GM18519 (cell line): Measurements from ENCODE around the gene CUX1.
"Not testable (repeated sequence)": the region's sequence is repeated elsewhere in the genome, so short reads cannot be mapped to it uniquely, and the experiment has no call there.

Experiments used
- ATAC-seq: cut with Tn5 transposase; IDR thresholded peaks from one replicate; pipeline ENCODE4 v1.9.1; 2021; ENCODE audit warnings: mild to moderate bottlenecking, moderate library complexity; ENCODE audit not compliant: unreplicated experiment, low FRiP score

CUX1 gene

DNA sequence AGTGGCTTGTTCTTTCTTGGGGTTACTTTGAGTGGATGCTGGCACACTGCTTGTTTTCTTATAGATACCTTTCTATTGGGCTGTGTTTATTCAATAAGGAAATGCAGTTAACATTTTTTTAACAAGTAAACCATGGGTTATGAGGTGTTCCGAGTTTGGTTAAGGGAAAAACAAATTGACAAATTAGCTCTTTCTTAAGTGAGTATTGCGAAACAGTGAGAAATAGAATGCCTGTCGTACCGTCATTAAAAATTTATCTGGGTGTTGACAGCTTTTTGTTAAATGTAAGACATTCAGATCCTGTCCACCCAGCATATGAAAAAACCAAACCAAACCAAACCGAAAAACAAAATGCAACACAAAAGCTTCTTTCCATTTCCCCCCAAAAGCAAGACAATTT lies 6.2 kb downstream of the CUX1 start:
- no peak for ATAC-seq

DNA sequence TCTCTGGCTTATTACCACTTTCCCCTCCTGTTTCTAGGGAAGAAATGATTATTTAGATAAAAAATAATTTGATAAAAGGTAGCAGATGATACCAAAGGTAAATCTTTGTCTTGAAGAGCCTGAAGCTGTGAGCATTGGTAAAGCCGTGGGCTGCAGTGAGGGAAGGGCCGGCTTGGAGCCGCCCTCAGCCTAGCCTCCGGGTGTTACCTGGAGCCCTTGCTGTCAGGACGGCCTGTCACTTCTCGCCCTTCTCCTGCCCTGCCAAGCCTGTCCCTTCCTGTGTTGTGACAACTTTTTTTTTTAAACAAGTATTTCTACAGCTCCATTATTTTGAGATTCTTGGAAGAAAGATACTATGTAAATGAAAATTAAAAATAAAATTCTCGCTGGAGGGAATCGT lies 7.0 kb downstream of the CUX1 start:
- no peak for ATAC-seq

DNA sequence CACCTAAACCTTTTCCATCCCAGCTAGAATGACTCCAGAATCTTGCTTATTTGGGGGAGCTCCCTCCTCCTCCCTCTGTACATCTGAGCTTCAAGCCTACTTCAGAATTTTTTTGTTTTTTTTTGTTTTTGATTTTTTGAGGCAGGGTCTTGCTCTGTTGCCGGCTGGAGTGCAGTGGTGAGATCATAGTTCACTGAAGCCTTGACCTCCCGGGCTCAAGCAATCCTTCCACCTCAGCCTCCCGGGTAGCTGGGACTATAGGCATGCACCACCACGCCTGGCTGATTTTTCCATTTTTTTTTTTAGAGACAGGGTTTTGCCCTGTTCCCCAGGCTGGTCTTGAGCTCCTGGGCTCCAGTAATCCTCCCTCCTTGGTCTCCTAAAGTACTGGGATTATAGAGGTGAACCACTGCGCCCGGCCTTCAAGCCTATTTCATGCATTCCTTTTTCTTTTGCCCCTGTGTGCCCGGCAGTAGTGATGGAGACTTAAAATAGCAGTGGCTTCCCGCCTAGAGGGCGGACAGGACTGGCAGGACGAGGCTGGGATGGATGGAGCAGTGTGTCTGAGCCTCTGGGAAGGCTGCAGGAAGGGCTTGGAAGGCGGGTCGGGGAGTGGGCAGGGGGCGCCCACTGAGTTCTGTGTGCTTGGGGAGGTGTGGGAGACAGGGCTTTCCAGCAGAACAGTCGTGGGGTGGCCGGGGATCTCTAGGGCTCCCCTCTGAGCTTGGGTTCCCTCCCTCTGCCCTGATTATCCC lies 8.8 kb downstream of the CUX1 start:
- no peak for ATAC-seq

DNA sequence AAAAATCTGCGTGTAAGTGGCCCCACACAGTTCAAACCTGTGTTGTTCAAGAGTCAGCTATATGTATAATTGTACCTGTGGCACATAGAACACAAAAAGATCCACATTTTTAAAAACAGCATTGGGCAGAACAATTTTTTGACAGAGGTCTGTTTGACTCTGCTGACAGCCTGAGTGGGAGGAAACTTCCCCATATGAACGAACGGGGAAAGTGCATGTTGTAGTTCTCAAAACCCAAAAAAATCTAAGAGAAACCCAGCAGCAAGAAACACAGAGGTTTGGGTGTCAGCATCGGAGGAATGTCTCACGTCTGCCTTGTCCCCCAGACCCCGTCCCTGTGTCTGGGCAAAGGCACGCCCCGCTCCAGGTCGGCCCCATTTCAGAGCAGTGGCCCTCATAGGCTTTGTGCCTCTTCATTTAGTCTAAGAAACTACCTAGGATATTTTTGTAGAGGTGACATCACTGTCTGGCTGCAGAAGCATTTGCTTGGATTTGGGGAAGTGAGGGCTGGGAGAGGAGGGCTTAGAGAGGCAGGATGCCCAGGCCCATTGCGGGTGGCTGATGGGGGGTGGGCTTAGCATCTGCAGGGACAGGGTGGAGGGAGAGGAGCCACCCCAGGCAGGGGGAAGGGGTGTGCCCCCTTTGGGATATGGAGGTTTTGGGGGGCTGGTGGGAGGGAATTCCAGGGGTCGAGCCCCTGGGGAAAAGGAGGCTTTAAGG lies 11.0 kb downstream of the CUX1 start:
- ATAC-seq, result no peak

DNA sequence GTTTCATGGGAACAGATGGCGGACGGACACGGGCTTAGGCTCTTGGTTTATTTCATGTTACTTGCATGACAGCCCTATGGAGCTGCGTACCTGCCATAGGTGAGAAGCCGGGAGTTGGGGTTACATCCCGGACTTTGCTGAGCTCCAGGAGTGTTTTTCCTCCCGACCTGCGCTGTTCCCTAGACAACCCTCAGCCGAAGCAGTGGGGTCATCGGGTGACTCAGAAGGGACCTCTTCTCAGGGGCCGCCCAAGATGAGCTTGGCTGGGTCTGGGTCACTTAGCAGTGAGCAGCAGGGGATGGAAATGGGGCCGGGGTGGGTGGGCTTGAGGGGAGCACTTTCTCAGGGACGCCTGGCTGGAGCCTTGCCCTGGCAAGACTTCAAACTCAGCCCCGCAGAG lies 11.9 kb downstream of the CUX1 start:
- no peak for ATAC-seq

DNA sequence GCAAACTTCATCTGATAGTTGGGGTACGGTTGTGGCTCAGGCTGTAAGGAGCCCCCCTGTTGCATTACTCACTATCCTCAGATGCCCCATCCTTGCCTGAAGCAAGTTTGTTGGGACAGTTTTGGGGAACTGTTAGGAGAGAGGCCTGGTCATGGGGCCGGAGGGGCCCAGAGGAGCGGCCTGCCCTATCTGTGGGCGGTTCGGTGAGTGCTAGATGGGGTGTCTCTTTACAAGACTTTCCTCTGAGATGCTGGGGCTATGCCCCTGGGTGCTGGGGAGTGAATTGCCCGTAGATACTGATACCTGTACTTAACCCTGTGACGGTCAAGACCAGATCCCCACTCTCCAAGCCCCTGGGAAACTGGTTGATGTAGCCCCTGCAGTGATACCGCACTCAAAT lies 12.4 kb downstream of the CUX1 start:
- ATAC-seq, result no peak

DNA sequence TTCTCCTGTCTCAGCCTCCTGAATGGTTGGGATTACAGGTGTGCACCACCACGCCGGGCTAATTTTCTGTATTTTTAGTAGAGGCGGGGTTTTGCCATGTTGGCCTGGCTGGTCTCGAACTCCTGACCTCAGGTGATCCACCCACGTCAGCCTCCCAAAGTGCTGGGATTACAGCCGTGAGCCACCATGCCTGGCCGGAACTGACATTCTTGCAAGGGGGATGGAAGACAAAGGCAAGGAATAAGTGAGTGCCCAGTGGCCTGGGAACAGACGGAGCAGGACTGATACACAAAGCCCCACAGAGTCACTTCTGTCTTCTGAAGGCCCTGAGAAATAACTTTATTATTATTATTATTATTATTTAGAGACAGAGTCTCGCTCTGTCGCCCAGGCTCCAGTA lies 14.0 kb downstream of the CUX1 start:
- not testable (repeated sequence) for ATAC-seq

DNA sequence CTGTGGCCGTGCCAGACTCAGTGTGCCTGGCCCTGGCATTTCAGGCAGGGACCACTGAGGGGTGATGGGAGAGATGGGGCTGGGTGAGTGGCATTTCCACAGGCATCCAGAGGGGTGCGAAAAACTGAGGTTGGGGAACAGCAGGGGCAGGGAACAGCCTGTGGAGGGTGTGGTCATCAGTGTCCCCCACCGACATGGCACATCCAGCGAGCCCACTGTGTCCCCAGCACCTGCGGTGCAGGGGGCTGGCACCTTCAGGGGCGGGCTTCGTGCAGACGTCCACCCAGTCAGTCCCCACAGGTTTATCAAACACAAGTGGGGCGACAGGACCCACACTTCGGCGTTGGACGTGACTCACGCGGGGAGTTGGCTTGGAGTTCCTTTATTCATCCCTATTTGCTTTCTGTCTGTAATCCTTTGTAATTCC lies 14.8 kb downstream of the CUX1 start:
- no peak for ATAC-seq

DNA sequence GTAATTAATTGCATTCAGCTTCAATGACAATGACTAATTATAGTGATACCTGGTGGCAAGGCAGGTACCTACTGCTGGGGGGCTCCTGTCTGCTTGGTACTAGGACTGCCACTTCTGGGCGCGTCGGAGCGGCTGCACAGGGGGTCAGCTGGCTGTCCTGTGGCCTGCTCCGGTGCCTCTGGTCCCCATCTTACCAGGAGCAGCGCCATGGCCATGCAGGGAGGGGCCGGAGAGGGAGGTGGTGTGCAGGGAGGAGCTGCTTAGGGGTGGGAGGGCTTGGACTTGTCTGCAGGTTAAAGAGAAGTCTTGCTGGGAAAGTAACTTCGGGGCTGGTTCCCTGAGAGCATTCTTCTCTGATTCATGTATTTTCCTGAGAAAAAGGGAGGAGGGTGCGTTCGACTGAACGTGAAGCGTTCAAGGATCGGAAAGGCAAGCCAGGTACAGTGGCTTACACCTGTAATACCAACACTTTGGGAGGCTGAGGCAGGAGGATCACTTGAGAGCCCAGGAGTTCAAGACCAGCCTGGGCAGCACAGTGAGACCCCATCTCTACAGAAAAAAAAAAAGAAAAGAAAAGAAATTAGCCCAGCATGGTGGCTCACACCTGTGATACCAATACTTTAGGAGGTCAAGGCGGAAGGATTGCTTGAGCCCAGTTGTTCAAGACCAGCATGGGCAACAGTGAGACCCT lies 15.4 kb downstream of the CUX1 start:
- no peak for ATAC-seq

DNA sequence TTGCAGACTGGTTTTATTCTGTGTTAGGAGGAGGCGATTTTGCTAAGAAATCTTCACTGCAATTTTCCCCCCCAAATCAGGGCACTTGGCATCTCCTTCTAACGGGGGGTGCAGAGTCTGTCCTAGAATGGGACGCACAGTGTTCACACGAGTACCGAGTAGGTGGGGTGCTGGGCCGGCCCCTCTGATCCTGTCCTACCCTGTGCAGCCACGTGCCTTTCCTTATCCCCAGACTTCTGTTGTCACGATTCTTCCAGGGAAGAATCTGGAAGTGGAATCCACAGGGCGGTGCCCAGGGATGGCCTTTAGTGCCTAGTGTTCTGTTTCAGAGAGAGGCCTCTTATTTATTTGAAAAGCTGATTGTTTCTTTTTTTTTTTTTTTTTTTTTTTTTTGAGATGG lies 16.4 kb downstream of the CUX1 start:
- no peak for ATAC-seq

DNA sequence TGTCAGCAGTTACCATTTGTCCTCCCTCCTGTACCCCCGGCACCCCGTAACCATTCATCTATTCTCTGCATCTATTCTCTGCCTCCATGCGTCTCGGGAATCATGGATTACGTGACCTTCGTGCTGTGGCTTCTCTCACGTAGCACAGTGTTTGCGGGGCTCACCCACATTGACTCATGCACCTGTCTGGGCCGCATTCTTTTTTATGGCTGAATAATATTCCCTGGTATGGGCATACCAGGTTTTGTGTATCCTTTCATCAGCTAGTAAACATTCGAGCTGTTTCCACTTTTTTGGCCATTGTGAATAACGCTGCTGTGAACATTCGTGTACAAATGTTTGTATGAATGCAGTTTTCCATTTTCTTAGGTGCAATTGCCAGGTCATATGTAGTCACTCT lies 17.7 kb downstream of the CUX1 start:
- no peak for ATAC-seq

DNA sequence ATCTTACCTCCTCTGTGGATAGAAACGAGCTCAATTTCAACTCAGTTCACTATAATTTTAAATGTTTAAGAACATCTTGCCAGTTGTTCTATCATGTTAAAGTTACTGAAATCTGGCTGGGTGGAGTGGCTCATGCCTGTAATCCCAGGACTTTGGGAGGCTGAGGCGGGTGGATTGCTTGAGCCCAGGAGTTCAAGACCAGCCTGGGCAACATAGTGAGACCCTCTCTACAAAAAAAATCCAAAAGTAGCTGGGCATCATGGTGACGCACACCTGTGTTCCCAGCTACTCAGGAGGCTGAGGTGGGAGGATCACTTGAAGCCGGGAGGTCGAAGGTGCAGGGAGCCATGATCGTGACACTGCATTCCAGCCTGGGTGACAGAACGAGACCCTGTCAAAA lies 20.0 kb downstream of the CUX1 start:
- ATAC-seq, result not testable (repeated sequence)

DNA sequence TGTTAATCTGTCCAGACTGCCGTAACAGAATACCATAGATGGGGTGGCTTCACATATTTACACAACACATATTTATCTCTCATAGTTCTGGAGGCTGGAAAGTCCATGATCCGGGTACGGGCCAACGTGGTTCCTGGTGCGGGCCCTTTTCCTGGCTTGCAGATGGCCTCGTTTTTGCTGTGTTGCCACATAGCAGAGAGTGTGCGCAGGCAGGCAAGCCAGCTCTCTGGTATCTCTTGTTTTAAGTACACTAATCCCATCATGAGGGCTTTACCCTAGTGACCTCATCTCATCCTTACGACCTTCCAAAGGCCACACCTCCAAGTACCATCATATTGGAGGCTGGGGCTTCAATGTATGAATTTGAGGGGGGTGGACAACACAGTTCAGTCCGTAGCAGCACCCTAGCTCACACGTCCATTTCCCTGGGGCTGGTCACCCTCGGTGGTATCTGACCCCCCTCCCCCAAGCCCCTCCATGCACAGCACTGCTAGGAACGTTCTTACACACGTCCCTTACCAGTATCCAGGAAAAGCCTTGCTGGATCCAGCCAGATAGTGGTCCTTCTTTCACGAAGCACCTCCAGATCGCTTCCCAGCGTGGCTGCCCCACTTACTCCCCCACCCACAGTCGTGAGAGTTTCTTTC lies 21.5 kb downstream of the CUX1 start:
- ATAC-seq, result no peak

DNA sequence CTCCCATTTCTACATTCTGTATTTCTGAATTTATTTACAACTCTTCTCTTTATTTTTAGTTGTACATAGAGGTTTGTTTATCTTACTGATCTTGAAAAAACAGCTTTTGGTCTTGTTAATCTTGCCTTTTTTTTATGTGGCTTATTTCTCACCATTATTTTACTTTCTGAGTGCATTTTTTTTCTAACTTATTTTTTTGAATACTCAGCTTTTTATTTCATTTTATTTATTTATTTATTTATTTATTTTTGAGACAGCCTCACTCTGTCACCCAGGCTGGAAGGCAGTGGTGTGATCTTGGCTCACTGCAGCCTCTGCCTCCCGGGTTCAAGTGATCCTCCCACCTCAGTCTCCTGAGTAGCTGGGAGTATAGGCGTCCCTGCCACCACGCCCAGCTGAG lies 23.9 kb downstream of the CUX1 start:
- no peak for ATAC-seq

DNA sequence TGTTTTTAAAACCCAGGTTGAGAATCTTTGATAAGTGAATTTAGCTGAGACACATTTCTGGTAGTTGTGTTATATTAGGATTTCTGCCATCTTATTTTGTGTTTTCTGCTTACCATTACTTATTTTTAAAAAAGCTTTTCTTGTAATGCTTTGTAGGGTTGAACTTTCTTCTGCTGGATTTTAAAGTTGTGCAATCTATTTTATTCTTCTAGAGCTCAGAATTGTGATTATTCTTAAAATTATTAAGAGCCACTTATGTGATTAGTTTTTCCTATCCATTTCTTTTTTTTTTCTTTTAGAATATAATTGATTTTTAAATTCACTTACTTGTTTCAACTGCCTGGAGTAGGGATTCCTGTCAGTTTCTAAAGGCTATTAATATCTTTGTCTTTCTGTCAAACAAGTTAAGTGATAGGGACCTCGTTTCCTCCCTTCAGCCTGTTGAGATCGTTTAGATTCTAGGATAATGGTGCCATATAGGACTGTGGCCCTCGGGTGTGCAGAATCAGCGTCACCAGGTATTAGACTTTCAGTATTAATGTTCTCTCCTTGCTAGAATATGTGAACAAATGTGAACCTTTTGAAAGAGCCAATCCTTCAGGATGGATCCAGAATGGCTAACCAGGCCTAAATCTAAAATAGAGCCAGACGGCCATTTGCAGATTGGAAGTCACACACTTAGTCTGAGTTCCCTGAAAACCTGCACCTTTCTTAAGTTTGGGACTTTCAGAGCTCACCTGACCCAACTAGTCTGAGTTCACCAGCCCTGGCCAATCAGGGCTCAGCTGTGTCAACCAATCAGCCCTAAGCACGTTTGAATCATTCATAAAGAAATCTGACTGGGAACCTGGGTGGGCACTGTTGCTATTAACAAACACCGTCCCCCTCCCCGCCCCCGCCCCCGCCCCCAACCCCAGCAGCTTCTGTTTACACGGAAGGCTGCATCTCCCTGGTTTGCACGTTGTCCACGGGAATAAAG lies 26.2 kb downstream of the CUX1 start:
- no peak for ATAC-seq

DNA sequence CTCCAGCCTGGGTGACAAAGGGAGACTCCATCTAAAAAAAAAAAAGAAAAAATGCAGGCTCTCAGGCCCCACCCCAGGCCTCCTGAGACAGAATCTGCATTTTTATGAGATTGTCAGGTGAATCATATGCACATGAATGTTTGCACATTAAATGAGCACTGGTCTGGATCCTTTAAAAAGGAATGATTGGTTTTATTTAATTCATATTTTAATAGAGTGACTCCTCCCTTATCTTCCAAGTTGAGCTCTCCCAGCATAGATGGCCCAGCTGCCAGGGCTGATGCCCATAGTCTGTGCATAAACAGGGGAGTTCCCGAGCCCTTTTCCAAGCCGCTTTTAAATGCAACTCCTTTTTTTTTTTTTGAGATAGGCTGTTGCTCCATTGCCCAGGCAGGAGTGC lies 28.5 kb downstream of the CUX1 start:
- no peak for ATAC-seq

DNA sequence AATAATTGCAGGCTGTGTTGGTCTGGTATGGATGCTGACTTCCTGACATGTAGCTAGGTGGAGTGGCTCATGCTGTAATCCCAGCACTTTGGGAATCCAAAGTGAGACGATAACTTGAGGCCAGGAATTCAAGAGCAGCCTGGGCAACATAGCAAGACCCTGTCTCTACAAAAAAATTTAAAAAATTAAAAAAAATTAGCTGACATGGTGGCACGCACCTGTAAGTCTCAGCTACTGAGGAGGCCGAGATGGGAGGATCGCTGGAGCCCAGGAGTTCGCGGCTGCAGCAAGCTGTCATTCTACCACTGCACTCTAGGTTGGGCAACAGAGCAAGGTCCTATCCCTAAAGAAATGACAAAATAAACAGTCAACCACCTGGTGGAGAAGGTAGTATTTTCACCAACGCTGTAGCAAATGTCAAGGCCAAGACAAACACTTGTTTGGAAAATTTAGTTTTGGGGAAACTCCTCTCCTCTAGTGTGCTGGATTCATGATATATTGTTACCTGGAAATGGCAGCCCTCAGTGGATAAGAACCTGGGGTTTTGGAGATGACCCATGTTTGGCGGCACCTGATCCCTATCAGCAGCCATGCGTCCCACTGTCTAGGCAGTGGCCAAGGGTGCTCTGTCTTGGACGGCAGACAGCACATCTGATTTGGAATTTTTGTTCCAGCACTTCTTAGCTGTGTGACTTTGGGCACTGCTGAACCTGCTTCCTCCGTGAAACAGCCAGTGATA lies 29.5 kb downstream of the CUX1 start:
- ATAC-seq, result no peak

DNA sequence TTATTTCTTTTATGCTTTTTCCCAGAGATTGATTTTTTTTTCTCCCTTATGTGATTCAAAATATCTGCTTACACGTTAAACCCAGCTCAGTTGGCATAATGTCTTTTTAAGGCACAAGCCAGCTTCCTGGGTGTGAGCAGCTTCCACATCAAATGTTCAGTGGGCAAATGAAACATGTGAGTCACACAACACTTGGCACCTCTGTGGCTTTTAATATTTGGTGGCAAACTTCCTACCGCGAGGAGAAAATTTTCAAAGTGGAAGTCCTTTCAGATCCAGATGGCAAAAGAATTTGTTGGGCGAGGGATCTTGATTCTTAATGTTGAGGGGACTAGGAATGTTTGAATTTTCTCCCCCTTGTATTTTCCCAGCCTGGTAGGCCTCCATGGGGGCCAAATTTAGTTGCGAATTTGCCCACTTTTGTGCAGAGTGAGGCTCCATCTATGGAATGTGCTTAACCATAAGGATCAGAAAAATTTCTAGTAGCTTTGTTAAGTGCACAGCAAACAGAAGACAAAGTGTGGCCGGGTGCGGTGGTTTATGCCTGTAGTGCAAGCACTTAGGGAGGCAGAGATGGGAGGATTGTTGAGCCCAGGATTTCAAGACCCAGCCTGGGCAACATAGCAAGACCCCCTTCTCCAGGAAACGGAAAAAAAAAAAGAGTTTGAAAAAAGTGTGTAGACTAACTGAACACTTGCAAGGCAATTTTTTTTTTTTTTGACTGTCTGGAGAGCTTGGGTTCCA lies 31.0 kb downstream of the CUX1 start:
- no peak for ATAC-seq

DNA sequence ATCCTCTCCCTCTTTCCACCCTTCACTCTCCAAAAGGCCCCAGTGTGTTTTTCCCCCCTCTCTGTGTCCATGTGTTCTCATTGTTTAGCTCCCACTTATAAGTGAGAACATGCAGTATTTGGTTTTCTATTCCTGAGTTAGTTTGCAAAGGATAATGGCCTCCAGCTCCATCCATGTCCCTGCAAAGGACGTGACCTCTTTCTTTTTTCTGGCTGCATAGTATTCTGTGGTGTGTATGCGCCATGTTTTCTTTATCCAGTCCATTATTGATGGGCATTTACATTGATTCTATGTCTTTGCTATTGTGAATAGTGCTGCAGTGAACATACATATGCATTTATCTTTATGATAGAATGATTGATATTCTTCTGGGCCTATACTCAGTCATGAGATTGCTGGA lies 31.9 kb downstream of the CUX1 start:
- not testable (repeated sequence) for ATAC-seq
